HCT116 (cell line): Measurements from ENCODE around the gene ATXN1. TPM values are rescaled to one million over a fixed set of nuclear protein-coding genes. Genes with fewer than 3 reads are reported as not detected.
A peak's percentile ranks its signal among the peaks of the same experiment; 100 is the strongest.

ENCODE experiments used
- ATAC-seq: fragments of 200-7000 bp; cut with Tn5 transposase; 2 replicates; pipeline ENCODE4 v1.9.1; 2020; ENCODE audit warnings: mild to moderate bottlenecking, moderate library complexity
- Bru-seq: library from RNA; stranded (reverse); fragments of 400-500 nt; gene quantifications from one replicate; lab custom pipeline; 2021; lab: Mats Ljungman, UMichigan
- BruChase-seq, 2 experiments: library from RNA; stranded (reverse); fragments of 400-500 nt; gene quantifications; one replicate each; lab custom pipeline; 2021; lab: Mats Ljungman, UMichigan
- BruUV-seq: library from RNA; stranded (reverse); fragments of 400-500 nt; replicated peaks from 2 replicates; lab custom pipeline; 2021; lab: Mats Ljungman, UMichigan
- CTCF ChIA-PET: fragments of 300-600 bp; sonication (Branson Sonifier 250); formaldehyde crosslinking; loops from one replicate; lab custom pipeline; 2021; ENCODE audit warnings: antibody characterized with exemption; lab: Charles Lee
- POLR2A ChIA-PET: fragments of 300-600, 350-600 bp; sonication (Branson Sonifier 250); formaldehyde crosslinking; loops from one replicate; lab custom pipeline; 2021; ENCODE audit warnings: antibody characterized with exemption; lab: Charles Lee
- RAD21 ChIA-PET, 2 experiments: fragments of 300-600 bp; sonication (Branson Sonifier 250); formaldehyde crosslinking; loops; one replicate each; lab custom pipeline; 2023; ENCODE audit warnings: low total read pairs in 2 of 2; ENCODE audit not compliant: uncharacterized antibody in 2 of 2, unreplicated experiment in 2 of 2, low non-redundant PET in 1 of 2; lab: Charles Lee
- DNase-seq: peaks from one replicate; pipeline ENCODE4 v3.0.0-alpha.2; 2010; ENCODE audit warnings: low read depth, low spot score
- H2AFZ ChIP-seq: fragments of 200-600 bp; shearing (Covaris generic), sonication (generic); 2 replicates; pipeline ENCODE4 v1.6.1; 2017; ENCODE audit warnings: low read depth, mixed run types, mixed read lengths, antibody characterized with exemption, low read length; ENCODE audit not compliant: poor library complexity, severe bottlenecking
- H3K27ac ChIP-seq: 2 replicates; pipeline ENCODE4 v1.5.1; 2012; ENCODE audit warnings: low read depth, low read length
- H3K27me3 ChIP-seq: fragments of 200-600 bp; sonication (generic); 2 replicates; pipeline ENCODE4 v1.6.1; 2016; ENCODE audit warnings: mixed run types, low read length, mixed read lengths; ENCODE audit not compliant: insufficient read depth
- H3K36me3 ChIP-seq, 2 experiments: fragments of 200-500 bp in 1 of 2; fragments of 200-600 bp in 1 of 2; sonication (Bioruptor generic) in 1 of 2; sonication (generic) in 1 of 2; 2 replicates each; pipeline versions ENCODE4 v1.5.1 to v1.6.1; 2014 to 2016; ENCODE audit warnings: low read length in 2 of 2, inconsistent platforms in 1 of 2, mixed read lengths in 1 of 2, mixed run types in 1 of 2; ENCODE audit not compliant: insufficient read depth in 2 of 2, control insufficient read depth in 1 of 2
- H3K4me1 ChIP-seq, 2 experiments: fragments of 200-600 bp in 1 of 2; sonication (generic) in 1 of 2; 2 replicates each; pipeline versions ENCODE4 v1.5.1 to v1.6.1; 2012 to 2017; ENCODE audit warnings: low read length in 2 of 2, inconsistent platforms in 1 of 2, mild to moderate bottlenecking in 1 of 2, mixed read lengths in 1 of 2, mixed run types in 1 of 2, moderate library complexity in 1 of 2; ENCODE audit not compliant: insufficient read depth in 2 of 2, control insufficient read depth in 1 of 2
- H3K4me2 ChIP-seq: fragments of 200-600 bp; sonication (generic); 2 replicates; pipeline ENCODE4 v1.6.1; 2017; ENCODE audit warnings: mixed run types, low read length, mixed read lengths
- H3K4me3 ChIP-seq, 2 experiments: fragments of 200-600 bp in 1 of 2; sonication (generic) in 1 of 2; replicated peaks in 1 of 2; 2 replicates each; pipeline ENCODE4 v1.5.1; 2011 to 2016; ENCODE audit warnings: low read length in 2 of 2, control low read depth in 1 of 2, low read depth in 1 of 2, mild to moderate bottlenecking in 1 of 2, mixed read lengths in 1 of 2, mixed run types in 1 of 2
- H3K79me2 ChIP-seq: fragments of 200-600 bp; sonication (generic); 2 replicates; pipeline ENCODE4 v1.6.1; 2017; ENCODE audit warnings: mild to moderate bottlenecking, mixed run types, low read length, moderate library complexity, mixed read lengths; ENCODE audit not compliant: insufficient read depth
- H3K9ac ChIP-seq: fragments of 200-600 bp; sonication (generic); 2 replicates; pipeline ENCODE4 v1.6.1; 2016; ENCODE audit warnings: low read length, mixed read lengths
- H3K9me2 ChIP-seq: fragments of 200-600 bp; sonication (generic), shearing (Covaris generic); 2 replicates; pipeline ENCODE4 v1.6.1; 2017; ENCODE audit warnings: mixed run types, mild to moderate bottlenecking, moderate library complexity; ENCODE audit not compliant: insufficient read depth
- H3K9me3 ChIP-seq, 2 experiments: fragments of 200-500 bp in 1 of 2; fragments of 200-600 bp in 1 of 2; sonication (Bioruptor generic) in 1 of 2; sonication (generic) in 1 of 2; 2 replicates each; pipeline ENCODE4 v1.6.1; 2014 to 2017; ENCODE audit warnings: low read length in 2 of 2, mixed read lengths in 2 of 2, inconsistent platforms in 1 of 2, low read depth in 1 of 2, mild to moderate bottlenecking in 1 of 2, mixed run types in 1 of 2, moderate library complexity in 1 of 2; ENCODE audit not compliant: control insufficient read depth in 1 of 2, insufficient read depth in 1 of 2
- H4K20me1 ChIP-seq: fragments of 200-600 bp; sonication (generic), shearing (Covaris generic); 2 replicates; pipeline ENCODE4 v1.6.1; 2017; ENCODE audit warnings: mixed run types, mild to moderate bottlenecking, moderate library complexity; ENCODE audit not compliant: insufficient read depth
- ATF3 ChIP-seq: IDR thresholded peaks from 2 replicates; pipeline ENCODE4 v1.6.1; 2012
- CBX3 ChIP-seq: IDR thresholded peaks from 2 replicates; pipeline ENCODE4 v1.6.1; 2012; ENCODE audit warnings: low read depth
- EGR1 ChIP-seq: IDR thresholded peaks from 2 replicates; pipeline ENCODE4 v1.6.1; 2012; ENCODE audit warnings: low read depth
- ELF1 ChIP-seq: IDR thresholded peaks from 2 replicates; pipeline ENCODE4 v1.6.1; 2012; ENCODE audit warnings: low read depth, borderline replicate concordance
- EZH2phosphoT487 ChIP-seq: fragments of 200-600 bp; IDR thresholded peaks from 2 replicates; pipeline ENCODE4 v1.6.1; 2018; ENCODE audit warnings: antibody characterized with exemption, borderline replicate concordance
- FOSL1 ChIP-seq: IDR thresholded peaks from 2 replicates; pipeline ENCODE4 v1.6.1; 2012; ENCODE audit warnings: low read depth
- JUND ChIP-seq: IDR thresholded peaks from 2 replicates; pipeline ENCODE4 v1.6.1; 2012
- POLR2AphosphoS5 ChIP-seq: IDR thresholded peaks from 2 replicates; pipeline ENCODE4 v1.6.1; 2011; ENCODE audit warnings: mild to moderate bottlenecking, low read depth, low read length, moderate library complexity
- RAD21 ChIP-seq: IDR thresholded peaks from 2 replicates; pipeline ENCODE4 v1.6.1; 2012; ENCODE audit warnings: low read depth, mild to moderate bottlenecking
- REST ChIP-seq: IDR thresholded peaks from 2 replicates; pipeline ENCODE4 v1.6.1; 2012; ENCODE audit warnings: low read depth
- SP1 ChIP-seq: IDR thresholded peaks from 2 replicates; pipeline ENCODE4 v1.6.1; 2012; ENCODE audit warnings: low read depth
- SRF ChIP-seq: IDR thresholded peaks from 2 replicates; pipeline ENCODE4 v1.6.1; 2012; ENCODE audit warnings: low read depth
- TCF7L2 ChIP-seq: IDR thresholded peaks from 2 replicates; pipeline ENCODE4 v1.7.0; 2011; ENCODE audit warnings: borderline replicate concordance, inconsistent platforms; ENCODE audit not compliant: insufficient read depth, insufficient read length; ENCODE audit errors: extremely low read depth
- YY1 ChIP-seq: IDR thresholded peaks from 2 replicates; pipeline ENCODE4 v1.6.1; 2011; ENCODE audit warnings: low read length, low read depth, moderate library complexity, mild to moderate bottlenecking; ENCODE audit not compliant: insufficient replicate concordance; ENCODE audit errors: extremely low read depth
- ZFX ChIP-seq: fragments of 450-650 bp; IDR thresholded peaks from 2 replicates; pipeline ENCODE4 v1.6.1; 2017
- ZNF274 ChIP-seq: fragments of 200-500 bp; sonication (Bioruptor generic); IDR thresholded peaks from 2 replicates; pipeline ENCODE4 v1.6.1; 2014; ENCODE audit warnings: mild to moderate bottlenecking, low read depth, low read length, inconsistent platforms
- intact Hi-C: fragments of 100-400 bp; cut with micrococcal nuclease; formaldehyde crosslinking; loops from 2 replicates; pipeline ENCODE4 v1.10.0; 2022
- long read RNA-seq: library from polyadenylated mRNA; unstranded; transcript quantifications from one replicate; pipeline ENCODE4 v2.0.0, GENCODE V29; 2021; ENCODE audit not compliant: unreplicated experiment
- polyA plus RNA-seq: library from polyadenylated mRNA; unstranded; fragments of >200 nt; gene quantifications from 2 replicates; pipeline ENCODE4 v1.2.1, GENCODE V29; 2012; ENCODE audit warnings: missing spikeins
- total RNA-seq: library from RNA; stranded (reverse); gene quantifications from one replicate; pipeline ENCODE4 v1.2.1, GENCODE V29; 2021; ENCODE audit not compliant: unreplicated experiment
- TF ChIP-seq, protein P1 (sequence below): IDR thresholded peaks from 2 replicates; pipeline ENCODE4 v1.6.1; 2012
- TF ChIP-seq, protein P2 (sequence below): IDR thresholded peaks from 2 replicates; pipeline ENCODE4 v1.6.1; 2011; ENCODE audit warnings: mild to moderate bottlenecking, low read length, moderate library complexity; ENCODE audit not compliant: insufficient replicate concordance; ENCODE audit errors: extremely low read depth

The ATXN1 gene
- total RNA-seq (21.0 TPM), Bru-seq, nascent RNA (percentile 86 among the genes with signal in this experiment), BruChase-seq, experiment 1, labeled RNA remaining after a 6-hour chase (percentile 69 among the genes with signal in this experiment), BruChase-seq, experiment 2, labeled RNA remaining after a 2-hour chase (percentile 74 among the genes with signal in this experiment)
- 7.9 and 9.7 TPM in 2 replicates for polyA plus RNA-seq
- long read RNA-seq, partial matches to known transcripts, result 2 of 13 reads
- long read RNA-seq, other reads (novel, unspliced or antisense), result 9 of 13 reads

DNA sequence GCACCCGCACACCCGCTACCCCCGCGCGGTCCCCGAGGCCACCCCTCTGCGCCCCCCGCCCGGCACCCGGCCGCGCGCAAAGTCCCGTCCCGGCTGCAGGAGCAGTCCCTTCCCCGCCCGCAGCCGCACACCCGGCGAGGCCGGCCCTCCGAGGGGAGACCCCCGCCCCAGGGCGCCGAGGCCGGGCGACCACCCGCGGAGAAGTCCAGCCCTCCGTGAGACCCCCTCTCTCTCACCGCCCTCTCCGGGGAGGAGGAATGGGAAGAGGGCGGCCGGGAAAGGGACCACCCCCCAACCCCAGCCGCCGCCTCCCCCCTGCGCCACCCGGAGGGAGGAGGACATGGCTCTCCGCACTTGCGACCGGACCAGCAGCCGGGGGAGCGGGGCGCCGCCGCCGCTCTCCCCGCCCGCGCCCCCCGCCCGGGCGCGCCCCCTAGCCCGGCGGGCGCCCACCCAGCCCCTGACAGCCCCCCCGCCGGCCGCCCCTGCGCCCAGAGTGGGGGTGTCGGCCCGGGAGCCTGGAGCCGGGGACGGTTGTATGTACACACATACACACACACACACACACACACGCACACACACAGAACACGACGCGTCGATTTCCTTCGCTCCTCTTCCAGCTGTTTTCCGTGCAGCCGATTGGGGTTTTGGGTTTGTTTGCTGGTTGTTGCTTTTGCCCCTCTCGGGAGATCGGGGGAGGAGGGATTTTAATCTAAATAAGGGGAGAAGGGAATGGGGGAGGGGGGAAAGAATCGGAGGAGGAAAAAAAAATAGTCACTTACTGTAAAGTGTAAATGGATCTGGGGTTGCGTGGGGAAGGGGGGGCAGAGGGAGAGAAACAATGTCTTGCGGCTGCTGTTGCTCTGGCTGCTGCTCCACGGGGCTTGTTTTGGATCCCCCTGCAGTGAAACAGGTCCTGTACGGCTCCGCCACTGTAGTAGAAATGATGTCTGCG lies at the start of gene ATXN1:
Gene ATXN1 (minus strand): TSS at position 945 of the 955 bp plus-strand sequence.
- intact Hi-C loops, result loop anchor here (2.0 to 5.0 kb wide), 3 partner anchors 78 to 327 kb away; no protein-coding TSS in a partner anchor
- Histone ChIP-seq H3K27ac (peak within 1 kb of the TSS; percentile 81), H3K9me3 (no peaks in the 10 kb centered on the region), H4K20me1 (no peaks in the 10 kb centered on the region), H3K4me2 (peak within 1 kb of the TSS; percentile 89), H3K4me3 (peak within 1 kb of the TSS; percentile 56 to 89), H3K4me1 (peaks cover 30 to 53% of the 10 kb centered on the region in 2 experiments), H3K9ac (peak within 1 kb of the TSS; percentile 75), H3K27me3 (no peaks in the 10 kb centered on the region), H2AFZ (peak within 1 kb of the TSS; percentile 67), H3K9me2 (no peaks in the 10 kb centered on the region), H3K79me2 (peaks cover 4% of the 10 kb centered on the region; the same call in 1 of the 2 replicates), H3K36me3 (no peaks in the 10 kb centered on the region)
- DNase-seq, result no peak
- ChIA-PET RAD21 (interaction anchor here (0.6 to 1.2 kb wide), 7 partner anchors 32 to 249 kb away, joined by 3 to 5 read pairs (median 3); no protein-coding TSS in a partner anchor), CTCF (interaction anchor here (0.6 to 4.1 kb wide), 12 partner anchors 11 to 503 kb away, joined by 3 to 32 read pairs (median 4); no protein-coding TSS in a partner anchor), POLR2A (interaction anchor here (0.7 to 2.0 kb wide), 8 partner anchors 9 to 329 kb away, joined by 3 to 11 read pairs (median 5); no protein-coding TSS in a partner anchor)
- ATAC-seq, result no peak
- TSS peak; percentile 42 for BruUV-seq
- TF ChIP-seq YY1 (no peak), ELF1 (no peak), REST (no peak), EGR1 (no peak), ATF3 (no peak), ZFX (no peak), JUND (no peak), FOSL1 (no peak), SRF (no peak), ZNF274 (no peak), POLR2AphosphoS5 (peak; percentile 64), EZH2phosphoT487 (no peak), TCF7L2 (no peak), RAD21 (no peak), CBX3 (0 out of 2 replicates have a peak, but pooled peaks have one; percentile 12), SP1 (0 out of 2 replicates have a peak, but pooled peaks have one; percentile 13)
- TF ChIP-seq, protein P1, sequence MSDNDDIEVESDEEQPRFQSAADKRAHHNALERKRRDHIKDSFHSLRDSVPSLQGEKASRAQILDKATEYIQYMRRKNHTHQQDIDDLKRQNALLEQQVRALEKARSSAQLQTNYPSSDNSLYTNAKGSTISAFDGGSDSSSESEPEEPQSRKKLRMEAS, result no peak
- TF ChIP-seq, protein P2, sequence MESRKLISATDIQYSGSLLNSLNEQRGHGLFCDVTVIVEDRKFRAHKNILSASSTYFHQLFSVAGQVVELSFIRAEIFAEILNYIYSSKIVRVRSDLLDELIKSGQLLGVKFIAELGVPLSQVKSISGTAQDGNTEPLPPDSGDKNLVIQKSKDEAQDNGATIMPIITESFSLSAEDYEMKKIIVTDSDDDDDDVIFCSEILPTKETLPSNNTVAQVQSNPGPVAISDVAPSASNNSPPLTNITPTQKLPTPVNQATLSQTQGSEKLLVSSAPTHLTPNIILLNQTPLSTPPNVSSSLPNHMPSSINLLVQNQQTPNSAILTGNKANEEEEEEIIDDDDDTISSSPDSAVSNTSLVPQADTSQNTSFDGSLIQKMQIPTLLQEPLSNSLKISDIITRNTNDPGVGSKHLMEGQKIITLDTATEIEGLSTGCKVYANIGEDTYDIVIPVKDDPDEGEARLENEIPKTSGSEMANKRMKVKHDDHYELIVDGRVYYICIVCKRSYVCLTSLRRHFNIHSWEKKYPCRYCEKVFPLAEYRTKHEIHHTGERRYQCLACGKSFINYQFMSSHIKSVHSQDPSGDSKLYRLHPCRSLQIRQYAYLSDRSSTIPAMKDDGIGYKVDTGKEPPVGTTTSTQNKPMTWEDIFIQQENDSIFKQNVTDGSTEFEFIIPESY, result no peak
